Dermis microvascular lymphatic vessel endothelial cell (primary cell): ENCODE results near the gene ERC2. TPM values are rescaled to one million over a fixed set of nuclear protein-coding genes. Genes with fewer than 3 reads are reported as not detected.
"Not testable (repeated sequence)": the region's sequence is repeated elsewhere in the genome, so short reads cannot be mapped to it uniquely, and the experiment has no call there.

ENCODE experiments used
- DNase-seq, 2 donors: peaks; one replicate each; pipeline versions ENCODE4 v3.0.0 to v3.0.0-alpha.2; 2010; ENCODE audit warnings: low read depth in 2 of 2
- total RNA-seq: library from RNA; depleted of rRNA; stranded (reverse); fragments of >200 nt; gene quantifications from 2 replicates; pipeline ENCODE4 v1.2.1, GENCODE V29; 2014

ERC2 gene
- total RNA-seq, 1 donor from 2014 or later = 1.5 TPM

DNA sequence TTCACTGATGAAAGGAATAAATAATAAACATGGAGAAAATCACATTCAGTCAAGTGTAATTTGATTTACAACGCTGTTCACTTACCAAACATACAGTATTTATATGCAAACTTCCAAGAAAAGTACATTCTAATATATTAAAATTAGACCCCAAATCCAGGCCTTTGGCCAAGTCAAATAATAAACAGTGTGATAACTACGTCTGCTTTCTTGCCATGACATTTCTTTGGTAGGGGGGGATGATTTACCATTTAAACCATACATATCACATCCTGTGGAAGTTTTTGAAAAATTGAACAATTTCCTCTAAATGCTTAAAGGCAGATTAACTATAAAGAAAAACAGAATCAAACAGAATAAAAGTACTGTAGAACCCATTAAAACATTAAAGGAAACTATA, 613.0 kb downstream of the ERC2 start:
- DNase-seq = no peak

GRCh38 chr3:55854494-55854893, 613.8 kb downstream of the ERC2 start:
- no peak for DNase-seq

GRCh38 chr3:55852326-55852725, 615.9 kb downstream of the ERC2 start:
- DNase-seq = no peak

GRCh38 chr3:55842204-55842603, 626.1 kb downstream of the ERC2 start:
- no peak for DNase-seq

- not testable (repeated sequence) for DNase-seq
Measured at GRCh38 chr3:55831876-55832275, 636.4 kb downstream of the ERC2 start.

DNA sequence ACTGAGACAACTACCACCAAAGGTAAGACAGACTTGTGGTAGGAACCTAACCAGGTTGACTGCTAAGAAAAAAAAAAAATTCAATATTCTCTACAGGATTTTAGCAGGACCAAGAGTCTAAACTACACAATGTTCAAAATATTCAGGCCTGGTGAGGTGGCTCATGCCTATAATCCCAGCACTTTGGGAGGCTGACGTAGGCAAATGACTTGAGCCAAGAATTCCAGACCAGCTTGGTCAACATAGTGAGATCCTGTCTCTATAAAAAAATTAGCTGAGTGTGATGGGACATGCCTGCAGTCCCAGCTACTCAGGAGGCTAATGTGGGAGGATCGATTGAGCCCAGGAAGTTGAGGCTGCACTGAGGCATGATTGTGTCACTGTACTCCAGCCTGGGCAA, 639.6 kb downstream of the ERC2 start:
- DNase-seq = no peak

GRCh38 chr3:55827786-55828185, 640.5 kb downstream of the ERC2 start:
- no peak for DNase-seq

GRCh38 chr3:55826731-55827496, 641.4 kb downstream of the ERC2 start:
- DNase-seq = no peak

DNA sequence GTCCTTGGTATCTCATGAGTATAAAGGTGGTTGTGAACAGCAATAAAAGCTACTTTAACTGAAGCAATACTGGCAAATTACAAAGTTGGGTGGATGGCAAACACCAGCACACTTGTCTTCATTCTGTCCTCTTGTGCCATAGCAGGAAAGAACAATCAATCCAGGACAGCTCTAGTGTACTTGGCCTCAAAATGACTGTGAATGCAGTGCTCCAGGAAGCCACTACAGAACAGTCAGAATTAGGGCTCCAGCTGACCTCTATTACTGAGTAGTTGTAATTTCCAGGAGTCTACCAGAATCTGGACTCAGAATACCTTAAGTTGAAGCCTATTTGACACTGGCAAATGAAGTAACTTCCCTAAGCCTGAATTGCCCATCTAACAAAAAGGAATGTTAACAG, 642.2 kb downstream of the ERC2 start:
- no peak for DNase-seq

- DNase-seq = no peak
Measured at GRCh38 chr3:55824406-55824805, 643.9 kb downstream of the ERC2 start.

DNA sequence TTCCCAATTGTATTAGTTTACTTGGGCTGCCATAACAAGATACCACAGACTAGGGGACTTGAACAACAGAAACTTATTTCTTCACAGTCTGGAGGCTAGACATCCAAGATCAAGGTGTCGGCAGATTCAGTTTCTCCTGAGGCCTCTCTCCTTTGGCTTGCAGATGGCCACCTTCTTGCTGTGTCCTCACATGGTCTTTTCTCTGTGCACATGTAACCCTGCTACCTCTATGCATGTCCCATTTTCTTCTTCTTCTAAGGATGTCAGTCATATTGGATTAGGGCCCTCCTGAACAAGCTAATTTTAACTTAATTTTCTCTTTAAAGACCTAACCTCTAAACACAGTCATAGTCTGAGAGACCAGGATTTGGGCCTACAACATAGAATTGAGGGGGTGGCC, 644.4 kb downstream of the ERC2 start:
- DNase-seq = no peak

DNA sequence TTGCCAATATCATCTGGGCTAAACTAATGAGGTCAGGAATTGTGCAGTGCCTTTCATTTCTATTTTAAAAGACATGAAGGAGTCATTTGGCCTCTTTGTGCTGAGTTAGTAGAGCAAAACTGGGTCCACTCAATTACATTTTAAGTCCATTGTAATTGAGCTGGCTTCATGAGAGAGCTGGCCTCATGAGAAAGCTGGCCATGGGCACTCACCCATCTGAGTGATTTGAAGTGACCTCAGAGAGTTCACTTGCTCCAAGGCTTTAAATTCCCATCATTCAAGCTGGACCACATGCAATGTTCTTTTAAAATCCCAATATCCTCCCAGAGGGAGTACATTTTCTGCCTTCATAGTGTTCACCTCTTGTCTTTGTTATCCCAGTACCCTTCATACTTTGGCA, 645.3 kb downstream of the ERC2 start:
- no peak for DNase-seq

- no peak for DNase-seq
Measured at GRCh38 chr3:55819005-55819404, 649.3 kb downstream of the ERC2 start.

DNA sequence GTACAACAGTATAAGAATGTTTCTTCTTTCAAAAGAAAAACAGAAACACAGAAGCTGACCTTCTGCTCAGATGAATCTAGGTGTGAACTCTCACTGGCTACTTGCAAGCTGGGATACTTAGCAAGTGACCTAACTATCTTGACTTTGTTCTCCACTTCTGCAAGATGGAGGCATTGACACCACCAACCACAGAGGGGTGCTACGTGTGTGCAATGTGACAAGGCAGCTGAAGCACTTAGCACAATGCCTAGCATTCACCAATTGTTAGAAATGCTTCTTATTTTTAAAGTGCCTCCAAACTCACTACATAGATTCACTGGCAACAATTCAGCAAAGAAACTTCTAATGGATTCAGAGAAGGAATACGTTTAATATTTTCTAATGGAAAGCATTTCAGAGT, 649.8 kb downstream of the ERC2 start:
- DNase-seq = no peak

- DNase-seq = no peak
Measured at GRCh38 chr3:55816794-55817576, 651.3 kb downstream of the ERC2 start.

- DNase-seq = no peak
Measured at GRCh38 chr3:55815262-55815661, 653.0 kb downstream of the ERC2 start.

- DNase-seq = no peak
Measured at GRCh38 chr3:55813268-55814097, 654.8 kb downstream of the ERC2 start.

DNA sequence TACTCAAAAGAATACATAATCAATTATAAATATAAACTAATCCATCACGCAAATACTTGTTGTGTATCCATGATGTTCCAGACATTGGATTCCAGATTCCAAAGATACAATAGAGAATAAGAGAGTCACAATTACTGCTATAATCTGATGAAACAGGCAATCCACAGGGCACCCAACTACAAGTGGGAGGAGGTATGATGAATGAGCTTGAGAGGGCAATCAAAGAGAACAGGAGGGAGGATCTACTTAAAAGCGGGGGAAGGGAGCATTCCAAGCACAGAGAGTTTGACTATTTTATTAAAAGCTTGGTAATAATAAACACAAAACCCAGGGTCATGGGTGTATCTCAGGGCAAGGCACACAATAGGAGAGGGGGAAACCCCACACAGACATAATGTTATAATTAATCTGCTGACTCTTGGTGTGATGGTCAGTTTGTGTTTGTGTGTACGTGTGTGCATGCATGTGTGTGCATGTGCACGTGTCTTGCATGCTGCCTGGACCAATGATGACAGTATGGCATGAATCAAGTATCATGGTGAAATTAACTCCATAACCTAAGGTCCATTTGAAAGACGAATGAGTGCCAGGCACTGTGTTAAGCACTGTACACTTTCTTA, 655.8 kb downstream of the ERC2 start:
- DNase-seq = no peak

DNA sequence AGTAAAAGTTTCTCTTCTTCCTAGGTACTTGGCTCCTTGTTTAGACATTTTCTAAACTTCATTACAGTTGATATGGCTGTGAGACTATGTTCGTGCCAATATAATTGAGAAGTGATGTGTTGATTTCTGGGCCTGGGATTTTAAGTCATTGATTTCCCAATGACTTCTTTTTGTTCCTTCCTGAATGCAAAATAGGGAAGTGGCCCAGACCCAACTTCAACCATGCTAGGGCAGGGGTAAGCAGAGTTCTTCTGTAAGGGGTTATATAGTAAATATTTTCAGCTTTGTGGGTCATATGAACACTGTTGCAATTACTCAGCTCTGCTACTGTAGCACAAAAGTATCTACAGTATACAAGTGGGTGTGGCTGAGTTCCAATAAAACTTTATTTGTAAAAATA, 661.1 kb downstream of the ERC2 start:
- no peak for DNase-seq

- no peak for DNase-seq
Measured at GRCh38 chr3:55805169-55805568, 663.1 kb downstream of the ERC2 start.

GRCh38 chr3:55804170-55805095, 663.8 kb downstream of the ERC2 start:
- no peak for DNase-seq
